Nephron (organoid): Measurements from ENCODE around the gene RFPL4AL1.

Experiments
- H3K27ac Mint-ChIP-seq, 3 experiments: 2 replicates each; pipeline ENCODE4 v1.8.0; 2020; ENCODE audit warnings: mixed read lengths in 3 of 3, mild to moderate bottlenecking in 2 of 3, moderate library complexity in 1 of 3
- H3K27me3 Mint-ChIP-seq: 2 replicates; pipeline ENCODE4 v1.8.0; 2021; ENCODE audit warnings: low read depth, mild to moderate bottlenecking, moderate library complexity, mixed read lengths
- H3K36me3 Mint-ChIP-seq: 2 replicates; pipeline ENCODE4 v1.8.0; 2020; ENCODE audit warnings: low read depth, mixed read lengths
- H3K4me1 Mint-ChIP-seq: 2 replicates; pipeline ENCODE4 v1.8.0; 2020; ENCODE audit warnings: mixed read lengths
- H3K4me3 Mint-ChIP-seq, 3 experiments: 2 replicates each; pipeline ENCODE4 v1.8.0; 2020; ENCODE audit warnings: mild to moderate bottlenecking in 3 of 3, mixed read lengths in 3 of 3, moderate library complexity in 2 of 3
- H3K9me3 Mint-ChIP-seq: 2 replicates; pipeline ENCODE4 v1.8.0; 2020; ENCODE audit warnings: mixed read lengths
- CTCF ChIP-seq, 3 experiments: fragments of 200-600 bp; sonication (generic); IDR thresholded peaks; one replicate each; pipeline ENCODE4 v1.5.0; 2021; ENCODE audit warnings: antibody characterized with exemption in 3 of 3; ENCODE audit not compliant: unreplicated experiment in 3 of 3

RFPL4AL1 gene

GRCh38 chr19:55813906-55814305 is 45.0 kb downstream of the RFPL4AL1 start:
- Mint-ChIP-seq H3K4me3 (no peak overlapping the region), H3K27me3 (no peaks in the 10 kb centered on the region), H3K4me1 (no peaks in the 10 kb centered on the region), H3K36me3 (no peaks in the 10 kb centered on the region), H3K27ac (no peak overlapping the region), H3K9me3 (peaks cover 49% of the 10 kb centered on the region)
- no peak for TF ChIP-seq CTCF (IDR thresholded peaks at IDR 0.05; ENCODE audit: unreplicated experiment in 3 of 3)

DNA sequence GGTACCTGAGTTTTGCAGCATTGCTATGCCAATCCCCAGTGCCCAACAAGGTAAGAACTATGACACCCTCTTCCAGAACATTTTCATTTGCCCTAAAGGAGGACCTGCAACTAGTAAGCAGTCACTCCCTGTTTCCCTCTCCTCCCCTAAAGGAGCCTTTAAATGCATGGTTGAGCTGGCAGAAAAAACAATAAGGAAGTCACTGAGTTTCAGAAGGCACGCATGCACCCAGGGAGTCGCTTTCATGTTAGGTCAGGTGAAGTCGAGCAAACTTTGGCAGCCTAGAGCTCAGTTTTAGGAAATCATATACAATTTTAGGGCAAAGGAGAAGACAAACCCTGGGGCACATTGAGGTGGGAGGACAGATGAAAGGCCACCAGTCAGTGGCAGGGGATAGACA is 51.1 kb downstream of the RFPL4AL1 start:
- Mint-ChIP-seq H3K27ac (no peak overlapping the region), H3K4me1 (no peaks in the 10 kb centered on the region), H3K27me3 (no peaks in the 10 kb centered on the region), H3K4me3 (no peak overlapping the region), H3K36me3 (no peaks in the 10 kb centered on the region), H3K9me3 (peaks cover 44% of the 10 kb centered on the region)
- TF ChIP-seq CTCF (IDR thresholded peaks at IDR 0.05; ENCODE audit: unreplicated experiment in 3 of 3), result no peak
